NCI-H128 (cell line): ENCODE results near the gene NFIA.

Source experiments
- DNase-seq: peaks from one replicate; lab custom pipeline; 2025; ENCODE audit not compliant: unreplicated experiment; lab: John Stamatoyannopoulos, UW

NFIA gene

DNA sequence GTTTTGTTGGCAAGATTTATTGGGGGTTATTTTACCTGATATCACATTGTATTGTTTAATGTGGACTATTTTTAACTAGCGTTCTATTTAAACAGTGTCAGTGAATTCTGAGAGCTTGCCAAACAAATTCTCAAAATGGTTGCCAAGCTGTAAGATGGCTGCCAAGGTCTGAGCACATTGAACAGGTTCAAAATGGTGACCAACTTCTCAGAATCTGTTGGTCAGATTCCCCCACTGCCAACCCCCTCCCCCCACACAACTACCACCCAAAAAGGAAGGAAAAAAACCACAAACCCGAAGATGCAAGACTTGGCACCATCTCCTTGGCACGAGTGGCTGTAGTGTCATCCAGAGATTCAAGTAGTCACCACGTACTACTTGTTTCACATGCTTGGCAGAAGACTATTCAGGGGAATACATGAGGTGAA, 159.1 kb downstream of the NFIA start:
- DNase-seq, result no peak

DNA sequence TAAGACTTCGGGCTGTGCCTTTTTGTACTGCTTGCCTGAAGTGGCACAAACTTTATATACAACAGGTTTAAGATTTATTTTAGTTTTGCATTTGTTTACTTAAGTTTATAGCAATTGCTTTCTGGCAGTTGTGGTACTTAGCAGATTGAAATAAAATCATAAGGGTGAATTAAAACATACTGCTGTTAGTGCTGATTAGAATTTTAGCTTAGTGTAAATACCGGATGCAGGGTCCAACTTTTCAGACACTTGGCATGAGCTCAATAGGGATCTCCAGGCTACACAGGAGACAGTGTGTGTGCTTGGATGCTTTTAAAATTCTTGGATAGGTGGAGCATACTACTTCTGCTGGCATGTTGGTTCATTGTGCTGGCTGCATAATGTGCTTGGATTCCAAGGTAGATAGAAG, 159.6 kb downstream of the NFIA start:
- DNase-seq, result no peak

DNA sequence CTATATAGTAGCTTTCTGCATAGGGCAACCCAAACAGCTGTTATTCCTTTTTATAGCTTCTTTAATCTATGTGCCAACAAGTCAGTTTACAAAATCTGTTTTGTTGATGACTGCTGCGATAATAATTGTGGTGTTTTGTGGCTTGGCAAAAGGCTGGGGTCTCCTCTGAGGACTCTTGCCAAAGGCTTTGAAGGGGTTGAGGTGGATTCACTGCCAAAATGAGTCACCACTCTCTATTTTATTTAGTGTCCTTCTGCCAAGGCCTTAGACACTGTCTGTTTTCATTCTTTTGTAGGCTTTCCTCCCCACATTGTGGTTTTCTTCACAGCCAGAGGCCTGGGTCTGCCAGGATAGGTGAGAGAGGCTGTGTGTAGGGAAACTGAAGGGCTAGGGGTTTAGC, 161.8 kb downstream of the NFIA start:
- no peak for DNase-seq

DNA sequence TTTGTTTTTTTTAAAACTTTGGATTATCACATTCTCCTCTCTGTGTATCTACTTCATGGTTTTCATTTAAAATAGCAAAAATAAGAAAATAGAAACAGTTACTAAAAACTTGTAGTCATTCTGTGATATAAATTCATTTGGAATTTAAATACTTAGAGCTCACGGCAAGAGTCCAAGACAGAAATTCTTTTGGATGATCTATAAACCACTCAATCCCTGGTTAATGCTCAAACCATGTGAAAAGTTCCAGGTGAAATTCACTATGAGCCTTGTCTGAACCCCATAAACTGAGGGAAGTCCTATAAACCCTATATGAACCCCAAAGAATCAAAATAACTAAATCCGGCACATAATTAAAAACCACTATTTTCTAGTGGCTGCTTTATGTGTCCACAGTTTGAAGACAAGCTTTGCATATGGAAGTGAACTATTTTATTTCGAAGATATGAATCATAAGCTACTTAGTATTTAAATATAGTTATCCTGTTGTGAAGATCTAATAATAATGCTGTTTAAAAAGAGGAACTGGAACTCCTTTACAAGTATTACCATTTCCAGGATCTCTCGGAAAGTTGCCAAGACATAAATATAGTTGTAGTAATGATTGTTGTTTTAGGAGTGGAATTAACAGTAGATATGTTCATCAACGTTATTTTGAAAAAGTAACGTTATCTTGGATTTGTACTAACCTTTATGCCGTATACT, 163.5 kb downstream of the NFIA start:
- no peak for DNase-seq

DNA sequence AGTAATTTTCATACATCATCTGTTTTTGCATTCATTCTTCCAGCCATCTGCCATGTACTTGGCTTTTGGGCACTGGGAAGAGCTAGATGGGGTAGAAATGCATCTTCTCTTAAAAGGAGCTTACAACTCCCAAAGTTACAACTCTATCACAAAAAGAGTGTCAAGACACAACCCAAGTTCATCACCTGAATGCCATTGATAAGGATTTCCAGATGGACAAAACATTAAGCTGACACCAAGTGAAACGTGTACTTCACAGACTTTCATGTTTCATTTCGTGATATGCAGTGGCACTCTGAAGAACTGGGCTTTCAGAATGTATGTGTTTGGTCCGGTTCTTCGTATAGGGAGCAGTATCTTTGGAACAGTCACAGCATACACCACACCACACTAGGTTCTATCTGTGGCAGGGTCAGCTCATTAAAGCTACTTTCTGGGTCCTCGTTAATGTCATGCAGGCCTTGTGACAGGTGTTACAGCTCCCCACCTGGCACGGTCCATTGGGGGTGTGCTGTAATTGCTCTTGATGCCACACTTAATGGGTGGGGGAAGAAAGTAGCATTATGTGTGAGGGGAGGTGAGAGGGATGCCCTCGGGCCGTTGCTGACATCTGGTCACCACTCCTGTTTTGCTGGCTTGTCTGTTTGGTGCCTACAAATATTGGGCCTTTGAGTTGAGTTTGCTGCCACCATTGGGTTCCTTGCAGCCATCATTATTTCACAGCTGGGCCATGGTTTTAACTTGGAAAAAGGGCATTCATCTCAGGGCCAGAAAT, 164.9 kb downstream of the NFIA start:
- DNase-seq, result no peak

DNA sequence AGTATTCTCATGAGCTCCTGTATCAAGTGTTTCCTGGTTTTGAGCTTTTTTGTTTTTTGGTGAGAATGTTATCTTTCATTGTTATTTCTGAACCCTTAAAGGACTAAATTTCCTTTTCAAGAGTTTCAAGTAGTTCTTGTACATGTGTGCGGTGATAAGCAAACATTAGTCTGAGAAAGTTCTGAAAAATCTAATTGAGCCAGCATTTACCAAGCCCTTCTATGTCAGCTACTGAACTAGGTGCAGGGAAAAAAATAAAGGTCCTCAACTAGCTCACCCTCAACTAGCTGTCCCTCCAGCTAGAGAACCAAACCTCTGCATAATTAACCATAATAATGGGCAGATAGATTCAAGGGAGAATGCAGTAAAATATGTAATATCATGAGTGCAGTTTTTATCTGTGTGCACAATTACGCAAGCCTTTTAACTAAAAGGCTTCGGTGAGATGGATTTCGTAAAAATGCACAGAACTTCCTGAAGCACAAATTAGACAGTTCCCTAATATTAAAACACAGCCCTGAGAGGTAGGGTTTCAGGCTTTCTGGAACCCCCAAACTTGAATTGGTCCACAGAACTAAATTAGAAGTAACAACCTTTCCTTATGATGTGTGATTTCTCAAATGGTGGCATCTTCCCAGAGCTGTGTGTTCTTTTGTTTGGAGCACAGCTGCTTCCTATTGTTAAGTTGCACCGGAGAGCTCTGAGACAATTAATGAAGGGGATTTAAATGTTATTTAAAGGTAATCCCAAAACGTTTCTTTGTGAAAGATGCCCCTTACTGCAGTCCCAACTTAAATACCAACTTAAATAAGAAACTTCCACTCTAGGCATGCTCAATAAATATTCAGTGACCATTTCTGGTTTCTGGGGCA, 165.8 kb downstream of the NFIA start:
- no peak for DNase-seq

DNA sequence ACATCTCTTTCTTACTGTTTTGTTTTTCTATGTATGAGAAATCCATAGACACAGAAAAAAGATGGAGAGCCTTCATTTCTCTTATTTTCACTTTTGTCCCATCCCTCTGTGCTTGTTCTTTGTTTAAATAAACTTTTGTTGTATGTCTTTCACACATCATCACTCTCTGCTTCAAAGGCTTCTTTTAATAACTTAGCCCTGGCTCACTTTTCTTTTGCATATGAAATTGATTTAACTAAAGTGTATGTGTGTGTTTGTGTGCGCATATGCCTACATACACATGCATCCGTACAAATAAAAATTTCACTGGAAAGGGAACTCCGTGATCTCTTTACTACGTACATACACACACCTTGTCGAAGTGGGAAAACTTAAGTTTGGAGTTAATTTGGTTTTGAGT, 168.6 kb downstream of the NFIA start:
- no peak for DNase-seq

DNA sequence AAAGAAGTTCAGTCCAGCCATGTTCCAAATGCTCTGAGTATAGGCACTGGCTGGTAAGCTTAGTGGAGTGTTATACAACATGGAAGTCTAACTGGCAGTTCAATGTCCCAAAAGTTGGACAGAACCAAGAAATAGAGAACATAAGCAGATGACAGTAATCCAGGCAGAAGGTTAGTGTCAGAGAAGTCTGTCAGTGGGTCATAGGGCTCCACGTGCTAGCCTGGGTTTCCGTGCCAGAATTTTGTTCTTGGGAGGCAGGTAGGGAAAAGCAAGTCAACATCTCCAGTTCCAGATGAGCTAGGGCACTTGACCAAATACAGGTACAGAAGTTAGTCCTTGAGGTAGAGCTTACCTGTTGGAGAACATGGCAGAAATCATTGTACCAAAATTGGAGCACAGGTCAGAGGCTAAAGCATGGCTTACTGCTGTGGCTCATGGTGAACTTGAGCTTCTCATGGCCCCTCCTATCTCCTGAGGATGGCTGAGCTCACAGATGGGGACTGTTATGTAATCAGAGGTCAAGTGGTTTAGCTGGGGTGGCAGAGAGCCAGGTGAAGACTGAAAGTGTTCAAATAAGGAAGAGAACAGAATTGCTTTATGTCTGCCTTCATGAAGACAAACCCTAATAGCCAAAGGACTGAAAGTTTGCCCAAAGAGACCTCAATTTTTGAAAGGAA, 170.8 kb downstream of the NFIA start:
- DNase-seq, result no peak

DNA sequence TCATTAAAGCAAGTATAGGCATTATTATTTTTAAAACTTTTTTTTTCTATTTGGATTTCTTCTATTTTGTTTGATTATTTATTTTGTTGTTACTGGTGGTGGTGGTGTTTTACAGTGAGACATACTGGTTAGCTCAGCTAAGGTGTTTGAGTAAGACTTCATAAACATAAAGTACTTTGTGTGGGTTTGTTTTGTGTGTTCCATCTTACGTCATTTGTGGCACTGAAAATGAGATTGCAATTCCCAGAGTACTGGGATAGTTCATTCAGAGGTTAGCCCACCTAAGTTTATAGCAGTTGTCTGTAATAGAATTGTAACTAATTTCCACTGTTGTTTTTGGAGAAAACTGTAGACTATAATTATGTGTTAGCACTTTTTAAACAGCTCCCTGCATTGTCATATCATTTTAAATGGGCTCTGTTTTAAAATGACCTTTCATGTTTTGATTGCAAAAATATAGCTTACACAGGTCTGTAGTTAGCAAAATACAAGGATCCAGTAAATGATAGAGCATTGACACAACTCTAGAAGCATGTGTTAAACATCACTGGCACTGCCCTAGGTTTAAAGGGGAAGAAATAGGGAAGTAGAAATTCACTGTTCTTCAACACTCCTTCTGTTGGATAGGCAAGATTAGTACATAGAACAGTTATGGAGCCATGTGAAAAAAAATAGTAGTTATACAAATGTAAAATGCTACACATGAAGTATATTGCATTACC, 171.7 kb downstream of the NFIA start:
- DNase-seq, result no peak

DNA sequence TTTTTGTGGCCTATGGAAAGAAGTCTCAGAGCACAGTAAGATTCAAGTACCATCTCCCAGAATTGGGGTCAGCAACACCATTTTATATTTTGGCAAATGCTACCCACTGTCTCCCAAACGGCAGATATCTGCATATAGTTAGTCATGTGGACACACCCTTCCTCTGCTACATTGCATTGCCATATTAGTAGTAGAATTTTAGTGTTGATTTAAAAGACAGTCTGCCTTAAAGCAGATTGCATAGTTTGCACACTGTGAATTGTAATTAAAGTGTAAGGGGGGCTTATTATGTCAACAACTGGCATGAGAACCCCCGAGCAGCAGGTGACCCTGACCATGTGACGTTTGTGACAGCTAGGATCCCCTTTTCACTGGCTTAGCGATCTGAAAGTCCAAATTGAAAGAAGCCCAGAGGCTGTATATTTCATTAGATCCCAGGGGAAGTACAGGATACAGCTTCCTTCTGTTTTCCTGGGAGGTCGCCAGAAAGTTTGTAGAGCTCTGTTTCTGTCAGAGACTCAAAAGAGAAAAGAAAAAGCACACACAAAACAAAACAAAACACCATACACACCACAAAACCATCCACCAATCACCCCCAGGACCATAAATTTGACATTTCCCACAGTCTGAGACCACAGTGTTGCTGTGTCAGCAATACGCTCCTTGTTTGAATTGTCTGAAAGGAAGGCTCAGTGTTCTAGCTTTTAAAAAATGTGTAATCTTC, 172.4 kb downstream of the NFIA start:
- DNase-seq, result no peak

DNA sequence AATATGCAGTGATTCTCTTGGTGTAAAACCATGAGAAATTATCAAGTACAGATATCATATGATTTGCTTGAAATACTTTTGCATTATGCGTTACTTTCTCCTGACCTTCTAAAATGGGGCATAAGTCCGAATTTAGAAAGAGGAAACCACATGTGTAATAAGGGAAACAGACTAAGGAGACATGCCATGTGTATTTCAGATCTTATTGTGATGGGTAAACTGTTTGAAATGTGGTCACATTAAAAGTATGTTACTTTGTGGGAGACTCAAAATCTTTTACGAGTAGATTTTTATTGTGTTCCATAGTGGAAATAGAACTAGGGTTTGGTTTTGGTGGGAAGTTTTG, 173.0 kb downstream of the NFIA start:
- DNase-seq, result no peak

DNA sequence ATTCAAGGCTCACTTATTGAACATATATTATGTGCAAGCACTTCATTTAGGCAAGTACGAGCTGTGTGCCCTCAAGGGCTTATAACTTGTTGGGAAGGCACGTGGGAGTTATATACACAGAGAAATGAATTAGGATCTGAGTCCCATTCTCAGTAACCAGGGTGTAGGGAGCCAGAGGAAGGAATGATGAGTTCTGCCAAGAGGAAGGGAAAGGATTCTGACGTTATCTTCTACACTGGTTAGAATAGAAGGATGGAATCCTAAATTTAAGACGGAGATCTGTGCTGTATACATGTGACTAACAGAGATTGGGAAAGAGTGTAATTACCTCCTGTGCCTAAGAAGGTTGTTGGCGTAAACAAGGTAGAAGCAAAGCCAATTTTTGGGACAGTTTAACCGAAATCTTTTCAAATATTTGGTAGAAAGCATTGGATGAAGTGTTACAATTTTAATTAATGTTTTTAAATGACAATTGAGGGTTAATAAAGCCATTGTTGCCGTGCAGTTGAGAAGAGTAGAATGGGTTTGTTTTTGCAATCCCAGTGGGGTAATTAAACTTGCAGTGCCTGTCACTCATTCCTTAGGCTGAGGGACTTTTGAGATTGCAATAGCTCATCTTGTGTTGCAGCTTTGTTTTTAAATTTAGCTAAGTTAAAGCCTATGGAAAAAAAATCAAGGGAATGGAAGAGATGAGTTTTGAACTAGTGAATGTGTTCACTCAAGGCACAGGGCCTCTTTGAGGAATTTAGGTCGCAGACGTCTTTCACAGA, 177.2 kb downstream of the NFIA start:
- no peak for DNase-seq

DNA sequence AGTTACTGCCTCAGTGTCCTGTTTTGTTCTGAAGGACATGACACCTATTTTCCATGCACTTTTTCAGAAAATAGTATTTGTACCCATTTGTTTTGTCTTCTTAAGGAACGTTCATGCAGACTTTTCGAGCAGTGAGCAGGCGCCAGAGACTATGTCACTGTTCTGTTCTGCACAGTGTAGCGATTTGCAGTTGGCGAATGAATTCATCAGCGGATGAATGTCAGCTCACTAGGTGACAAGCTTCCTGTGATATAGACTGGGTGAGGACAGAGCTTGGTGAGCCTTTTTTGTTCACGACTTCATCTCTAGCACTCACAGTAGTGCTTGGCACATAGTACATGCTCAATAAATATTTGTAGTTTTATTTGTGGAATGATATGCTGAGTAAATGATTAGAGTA, 177.8 kb downstream of the NFIA start:
- DNase-seq, result no peak

DNA sequence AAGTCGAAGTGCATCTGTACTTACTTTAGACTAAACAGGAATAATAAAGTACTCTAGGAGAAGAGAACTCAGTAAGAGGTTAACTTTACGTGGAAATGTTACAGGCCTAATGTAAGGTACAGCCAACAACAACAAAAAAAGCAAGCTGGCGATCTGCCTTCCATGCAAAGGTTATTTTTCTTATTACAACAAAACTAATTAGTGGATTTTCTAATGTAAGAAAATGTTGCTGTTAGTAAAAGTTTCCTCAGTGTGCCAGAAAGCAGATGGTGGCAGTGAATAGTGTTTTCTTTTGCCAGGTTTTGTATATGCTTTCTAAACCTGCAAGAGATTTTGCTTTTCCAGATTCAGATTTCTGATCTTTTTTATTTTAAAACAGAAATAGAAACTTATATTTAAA, 179.2 kb downstream of the NFIA start:
- no peak for DNase-seq

DNA sequence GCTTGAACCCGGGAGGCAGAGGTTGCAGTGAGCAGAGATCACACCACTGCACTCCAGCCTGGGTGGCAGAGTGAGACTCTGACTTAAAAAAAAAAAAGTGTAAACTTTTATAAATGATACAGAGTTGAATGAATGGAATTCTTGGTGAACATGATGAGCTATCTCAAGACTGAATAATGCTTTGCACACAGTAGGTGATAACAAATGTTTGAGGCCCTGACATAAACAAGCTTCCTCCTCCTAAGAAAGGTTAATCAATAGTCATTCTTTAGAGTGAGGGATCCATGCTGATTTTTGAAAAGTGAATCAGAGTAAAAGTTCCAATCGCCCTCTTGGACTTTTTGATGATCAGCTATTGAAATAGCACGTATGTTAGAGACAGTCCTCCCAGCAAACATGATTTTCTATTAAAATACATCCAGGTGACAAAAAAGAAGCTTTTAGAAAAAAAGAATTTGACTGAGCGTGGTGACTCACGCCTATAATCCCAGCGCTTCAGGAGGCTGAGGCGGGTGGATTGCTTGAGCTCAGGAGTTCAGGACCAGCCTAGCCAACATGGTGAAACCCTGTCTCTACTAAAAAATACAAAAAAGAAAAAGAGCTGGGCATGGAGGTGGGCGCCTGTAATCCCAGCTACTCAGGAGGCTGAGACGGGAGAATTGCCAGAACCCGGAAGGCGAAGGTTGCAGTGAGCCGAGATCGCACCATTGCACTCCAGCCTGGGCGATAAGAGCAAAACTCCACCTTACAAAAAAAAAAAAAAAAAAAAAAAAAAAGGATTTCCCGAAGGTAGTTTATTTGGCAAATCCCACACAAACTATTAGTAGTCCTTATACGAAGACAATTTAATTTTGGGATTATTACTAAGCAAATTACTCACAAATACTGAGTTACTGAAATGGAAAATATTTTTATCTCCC, 181.8 kb downstream of the NFIA start:
- DNase-seq, result no peak

DNA sequence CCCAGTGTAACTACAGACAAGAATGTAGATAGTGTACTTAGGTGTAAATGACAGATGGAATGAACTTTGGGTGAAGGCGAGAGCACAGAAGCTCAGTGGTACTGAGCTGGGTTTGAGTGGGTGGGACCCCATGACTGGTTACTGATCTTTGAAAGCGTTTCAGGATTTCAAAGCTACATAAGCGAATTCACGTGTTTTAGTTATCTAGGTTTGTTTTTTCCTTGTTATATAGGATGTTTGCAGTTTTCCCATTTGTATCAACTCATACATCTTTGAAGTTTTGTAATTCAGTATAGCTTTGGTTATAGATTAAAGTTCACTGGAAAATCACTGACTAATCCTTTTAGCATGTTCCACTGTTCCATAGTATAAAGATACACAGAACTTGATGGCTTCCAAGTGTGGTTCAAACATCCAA, 182.5 kb downstream of the NFIA start:
- no peak for DNase-seq

DNA sequence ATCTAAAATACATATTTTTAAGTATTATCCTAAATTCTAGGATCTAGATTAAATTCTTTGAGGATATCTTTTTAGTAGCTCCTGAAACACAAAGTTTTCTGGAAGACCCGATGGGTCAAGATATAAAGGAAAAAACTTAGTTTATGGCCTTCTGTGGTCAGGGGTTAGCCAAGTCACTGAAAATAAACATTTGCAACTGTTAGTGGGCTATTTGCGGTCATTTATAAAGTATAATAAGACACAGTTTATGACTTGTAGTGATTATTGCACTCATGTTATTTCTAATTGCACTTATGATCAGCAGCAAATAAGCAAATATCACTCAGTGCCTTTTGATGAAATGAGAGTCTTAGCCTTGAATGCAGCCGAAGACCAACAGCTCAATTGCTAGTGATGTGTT, 183.3 kb downstream of the NFIA start:
- no peak for DNase-seq

DNA sequence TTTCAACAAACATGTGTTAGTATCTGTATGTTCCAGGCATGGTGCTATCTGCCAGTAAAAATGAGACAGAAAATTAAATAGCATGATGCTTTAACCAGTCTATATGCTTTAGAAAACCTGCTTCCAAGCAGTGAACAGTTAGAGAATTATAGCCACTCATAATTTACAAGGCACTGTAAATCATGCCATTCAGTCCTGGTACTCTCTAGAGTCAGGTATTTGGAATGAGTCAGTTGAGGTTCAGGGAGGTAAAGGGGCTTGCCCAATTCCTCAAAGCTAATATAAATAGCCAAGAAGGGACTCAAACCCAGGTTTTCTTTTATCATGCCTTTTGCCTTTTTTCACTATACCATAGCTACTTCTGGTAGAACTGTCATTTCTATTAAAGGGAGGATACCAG, 184.4 kb downstream of the NFIA start:
- no peak for DNase-seq
